H1 (cell line): ENCODE results near the gene TK2. TPM values are rescaled to one million over a fixed set of nuclear protein-coding genes. Genes with fewer than 3 reads are reported as not detected.

Experiments
- MAFK ChIP-seq: IDR thresholded peaks from 2 replicates; pipeline ENCODE4 v1.6.1; 2012; ENCODE audit warnings: low read depth, mild to moderate bottlenecking, improper control_type of control experiment, low read length
- RAD21 ChIP-seq, 2 experiments: IDR thresholded peaks in 1 of 2; conservative IDR thresholded peaks in 1 of 2; 2 replicates each; pipeline ENCODE4 v1.6.1; 2011; ENCODE audit warnings: low read depth in 2 of 2, low read length in 2 of 2, improper control_type of control experiment in 1 of 2, inconsistent platforms in 1 of 2, mild to moderate bottlenecking in 1 of 2, moderate library complexity in 1 of 2
- polyA plus RNA-seq, 7 experiments: library from polyadenylated mRNA; depleted of rRNA in 3 of 7; stranded (reverse) in 5 of 7; unstranded in 2 of 7; fragments of >200 nt in 5 of 7; fragments of 200-250 nt in 2 of 7; gene quantifications; 1 replicate in 5 of 7; 2 replicates in 1 of 7; 4 replicates in 1 of 7; pipeline versions ENCODE4 v1.2.1 to v1.2.3, GENCODE V29; 2011 to 2013; ENCODE audit warnings: missing spikeins in 2 of 7, mixed read lengths in 2 of 7
- total RNA-seq: library from RNA; stranded (reverse); fragmentation: NEBNext Ultra II Directional; extraction: Animal tissue kit (Norgen Biotek cat#: 25700); gene quantifications from 2 replicates; pipeline ENCODE4 v1.2.1, GENCODE V29; 2021
- TF ChIP-seq, protein P1 (sequence below): fragments of 300-600 bp; sonication (generic); IDR thresholded peaks from 2 replicates; pipeline ENCODE4 v1.7.1; 2012; ENCODE audit warnings: low read length, moderate library complexity, mild to moderate bottlenecking, inconsistent platforms; ENCODE audit not compliant: insufficient replicate concordance
- TF ChIP-seq, protein P2 (sequence below), 3 experiments: IDR thresholded peaks; 1 replicate in 2 of 3; 2 replicates in 1 of 3; pipeline versions ENCODE4 v1.5.1 to v1.6.1; 2011; ENCODE audit warnings: low read length in 3 of 3, mild to moderate bottlenecking in 3 of 3, inconsistent platforms in 2 of 3, low read depth in 1 of 3, moderate library complexity in 1 of 3; ENCODE audit not compliant: insufficient read depth in 1 of 3; ENCODE audit errors: control extremely low read depth in 1 of 3
- TF ChIP-seq, protein P3 (sequence below): IDR thresholded peaks from 2 replicates; pipeline ENCODE4 v1.6.1; 2012; ENCODE audit warnings: inconsistent platforms

The TK2 gene
- total and polyA plus RNA-seq, 2 of the 8 experiments (the other 6 are each of a cell fraction or from before 2014, with no cell fraction given), result 2.7 to 3.6 TPM

DNA sequence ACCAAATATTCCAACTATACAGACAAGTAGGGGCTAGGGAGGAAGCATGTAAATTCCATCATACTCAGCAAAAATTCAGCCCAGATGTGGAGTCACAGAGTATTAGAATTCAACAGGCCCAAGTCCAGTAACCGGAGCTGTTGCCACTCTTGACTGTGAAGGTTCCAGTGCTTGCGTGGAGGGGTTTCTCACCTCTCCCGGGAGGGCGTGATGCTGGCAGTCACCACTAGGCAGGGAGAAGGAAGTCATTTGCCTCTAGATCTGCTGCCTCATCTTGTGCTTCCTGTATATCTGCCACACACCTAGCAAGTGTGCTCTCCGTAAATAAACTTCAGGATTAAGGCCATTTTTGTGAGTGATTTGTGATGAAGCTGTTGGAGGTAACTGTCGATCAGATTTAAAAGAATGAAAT is 1.4 kb upstream of the TK2 start (continued):
- TF ChIP-seq, protein P1, sequence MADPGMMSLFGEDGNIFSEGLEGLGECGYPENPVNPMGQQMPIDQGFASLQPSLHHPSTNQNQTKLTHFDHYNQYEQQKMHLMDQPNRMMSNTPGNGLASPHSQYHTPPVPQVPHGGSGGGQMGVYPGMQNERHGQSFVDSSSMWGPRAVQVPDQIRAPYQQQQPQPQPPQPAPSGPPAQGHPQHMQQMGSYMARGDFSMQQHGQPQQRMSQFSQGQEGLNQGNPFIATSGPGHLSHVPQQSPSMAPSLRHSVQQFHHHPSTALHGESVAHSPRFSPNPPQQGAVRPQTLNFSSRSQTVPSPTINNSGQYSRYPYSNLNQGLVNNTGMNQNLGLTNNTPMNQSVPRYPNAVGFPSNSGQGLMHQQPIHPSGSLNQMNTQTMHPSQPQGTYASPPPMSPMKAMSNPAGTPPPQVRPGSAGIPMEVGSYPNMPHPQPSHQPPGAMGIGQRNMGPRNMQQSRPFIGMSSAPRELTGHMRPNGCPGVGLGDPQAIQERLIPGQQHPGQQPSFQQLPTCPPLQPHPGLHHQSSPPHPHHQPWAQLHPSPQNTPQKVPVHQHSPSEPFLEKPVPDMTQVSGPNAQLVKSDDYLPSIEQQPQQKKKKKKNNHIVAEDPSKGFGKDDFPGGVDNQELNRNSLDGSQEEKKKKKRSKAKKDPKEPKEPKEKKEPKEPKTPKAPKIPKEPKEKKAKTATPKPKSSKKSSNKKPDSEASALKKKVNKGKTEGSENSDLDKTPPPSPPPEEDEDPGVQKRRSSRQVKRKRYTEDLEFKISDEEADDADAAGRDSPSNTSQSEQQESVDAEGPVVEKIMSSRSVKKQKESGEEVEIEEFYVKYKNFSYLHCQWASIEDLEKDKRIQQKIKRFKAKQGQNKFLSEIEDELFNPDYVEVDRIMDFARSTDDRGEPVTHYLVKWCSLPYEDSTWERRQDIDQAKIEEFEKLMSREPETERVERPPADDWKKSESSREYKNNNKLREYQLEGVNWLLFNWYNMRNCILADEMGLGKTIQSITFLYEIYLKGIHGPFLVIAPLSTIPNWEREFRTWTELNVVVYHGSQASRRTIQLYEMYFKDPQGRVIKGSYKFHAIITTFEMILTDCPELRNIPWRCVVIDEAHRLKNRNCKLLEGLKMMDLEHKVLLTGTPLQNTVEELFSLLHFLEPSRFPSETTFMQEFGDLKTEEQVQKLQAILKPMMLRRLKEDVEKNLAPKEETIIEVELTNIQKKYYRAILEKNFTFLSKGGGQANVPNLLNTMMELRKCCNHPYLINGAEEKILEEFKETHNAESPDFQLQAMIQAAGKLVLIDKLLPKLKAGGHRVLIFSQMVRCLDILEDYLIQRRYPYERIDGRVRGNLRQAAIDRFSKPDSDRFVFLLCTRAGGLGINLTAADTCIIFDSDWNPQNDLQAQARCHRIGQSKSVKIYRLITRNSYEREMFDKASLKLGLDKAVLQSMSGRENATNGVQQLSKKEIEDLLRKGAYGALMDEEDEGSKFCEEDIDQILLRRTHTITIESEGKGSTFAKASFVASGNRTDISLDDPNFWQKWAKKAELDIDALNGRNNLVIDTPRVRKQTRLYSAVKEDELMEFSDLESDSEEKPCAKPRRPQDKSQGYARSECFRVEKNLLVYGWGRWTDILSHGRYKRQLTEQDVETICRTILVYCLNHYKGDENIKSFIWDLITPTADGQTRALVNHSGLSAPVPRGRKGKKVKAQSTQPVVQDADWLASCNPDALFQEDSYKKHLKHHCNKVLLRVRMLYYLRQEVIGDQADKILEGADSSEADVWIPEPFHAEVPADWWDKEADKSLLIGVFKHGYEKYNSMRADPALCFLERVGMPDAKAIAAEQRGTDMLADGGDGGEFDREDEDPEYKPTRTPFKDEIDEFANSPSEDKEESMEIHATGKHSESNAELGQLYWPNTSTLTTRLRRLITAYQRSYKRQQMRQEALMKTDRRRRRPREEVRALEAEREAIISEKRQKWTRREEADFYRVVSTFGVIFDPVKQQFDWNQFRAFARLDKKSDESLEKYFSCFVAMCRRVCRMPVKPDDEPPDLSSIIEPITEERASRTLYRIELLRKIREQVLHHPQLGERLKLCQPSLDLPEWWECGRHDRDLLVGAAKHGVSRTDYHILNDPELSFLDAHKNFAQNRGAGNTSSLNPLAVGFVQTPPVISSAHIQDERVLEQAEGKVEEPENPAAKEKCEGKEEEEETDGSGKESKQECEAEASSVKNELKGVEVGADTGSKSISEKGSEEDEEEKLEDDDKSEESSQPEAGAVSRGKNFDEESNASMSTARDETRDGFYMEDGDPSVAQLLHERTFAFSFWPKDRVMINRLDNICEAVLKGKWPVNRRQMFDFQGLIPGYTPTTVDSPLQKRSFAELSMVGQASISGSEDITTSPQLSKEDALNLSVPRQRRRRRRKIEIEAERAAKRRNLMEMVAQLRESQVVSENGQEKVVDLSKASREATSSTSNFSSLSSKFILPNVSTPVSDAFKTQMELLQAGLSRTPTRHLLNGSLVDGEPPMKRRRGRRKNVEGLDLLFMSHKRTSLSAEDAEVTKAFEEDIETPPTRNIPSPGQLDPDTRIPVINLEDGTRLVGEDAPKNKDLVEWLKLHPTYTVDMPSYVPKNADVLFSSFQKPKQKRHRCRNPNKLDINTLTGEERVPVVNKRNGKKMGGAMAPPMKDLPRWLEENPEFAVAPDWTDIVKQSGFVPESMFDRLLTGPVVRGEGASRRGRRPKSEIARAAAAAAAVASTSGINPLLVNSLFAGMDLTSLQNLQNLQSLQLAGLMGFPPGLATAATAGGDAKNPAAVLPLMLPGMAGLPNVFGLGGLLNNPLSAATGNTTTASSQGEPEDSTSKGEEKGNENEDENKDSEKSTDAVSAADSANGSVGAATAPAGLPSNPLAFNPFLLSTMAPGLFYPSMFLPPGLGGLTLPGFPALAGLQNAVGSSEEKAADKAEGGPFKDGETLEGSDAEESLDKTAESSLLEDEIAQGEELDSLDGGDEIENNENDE, result no peak
- TF ChIP-seq, protein P2, sequence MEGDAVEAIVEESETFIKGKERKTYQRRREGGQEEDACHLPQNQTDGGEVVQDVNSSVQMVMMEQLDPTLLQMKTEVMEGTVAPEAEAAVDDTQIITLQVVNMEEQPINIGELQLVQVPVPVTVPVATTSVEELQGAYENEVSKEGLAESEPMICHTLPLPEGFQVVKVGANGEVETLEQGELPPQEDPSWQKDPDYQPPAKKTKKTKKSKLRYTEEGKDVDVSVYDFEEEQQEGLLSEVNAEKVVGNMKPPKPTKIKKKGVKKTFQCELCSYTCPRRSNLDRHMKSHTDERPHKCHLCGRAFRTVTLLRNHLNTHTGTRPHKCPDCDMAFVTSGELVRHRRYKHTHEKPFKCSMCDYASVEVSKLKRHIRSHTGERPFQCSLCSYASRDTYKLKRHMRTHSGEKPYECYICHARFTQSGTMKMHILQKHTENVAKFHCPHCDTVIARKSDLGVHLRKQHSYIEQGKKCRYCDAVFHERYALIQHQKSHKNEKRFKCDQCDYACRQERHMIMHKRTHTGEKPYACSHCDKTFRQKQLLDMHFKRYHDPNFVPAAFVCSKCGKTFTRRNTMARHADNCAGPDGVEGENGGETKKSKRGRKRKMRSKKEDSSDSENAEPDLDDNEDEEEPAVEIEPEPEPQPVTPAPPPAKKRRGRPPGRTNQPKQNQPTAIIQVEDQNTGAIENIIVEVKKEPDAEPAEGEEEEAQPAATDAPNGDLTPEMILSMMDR (IDR thresholded peaks at IDR 0.05; ENCODE audit: control extremely low read depth in 1 of 3, insufficient read depth in 1 of 3, low read depth in 1 of 3, low read length in 3 of 3), result peak; percentile 30 to 68 (median 64)
- TF ChIP-seq MAFK (0 out of 2 replicates have a peak, but pooled peaks have one; percentile 6), RAD21 (IDR thresholded peaks at IDR 0.05 in 1 of 2, conservative IDR thresholded peaks at IDR 0.05 in 1 of 2; ENCODE audit: low read depth in 2 of 2, low read length in 2 of 2) (0 out of 4 replicates have a peak, but pooled peaks of 1 of the 2 experiments have one; percentile 16)
- TF ChIP-seq, protein P3, sequence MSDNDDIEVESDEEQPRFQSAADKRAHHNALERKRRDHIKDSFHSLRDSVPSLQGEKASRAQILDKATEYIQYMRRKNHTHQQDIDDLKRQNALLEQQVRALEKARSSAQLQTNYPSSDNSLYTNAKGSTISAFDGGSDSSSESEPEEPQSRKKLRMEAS, result peak; percentile 51
